Measurements from ENCODE around the gene C5AR2.
"Not testable (repeated sequence)": the region's sequence is repeated elsewhere in the genome, so short reads cannot be mapped to it uniquely, and the experiment has no call there.

Gene C5AR2

DNA sequence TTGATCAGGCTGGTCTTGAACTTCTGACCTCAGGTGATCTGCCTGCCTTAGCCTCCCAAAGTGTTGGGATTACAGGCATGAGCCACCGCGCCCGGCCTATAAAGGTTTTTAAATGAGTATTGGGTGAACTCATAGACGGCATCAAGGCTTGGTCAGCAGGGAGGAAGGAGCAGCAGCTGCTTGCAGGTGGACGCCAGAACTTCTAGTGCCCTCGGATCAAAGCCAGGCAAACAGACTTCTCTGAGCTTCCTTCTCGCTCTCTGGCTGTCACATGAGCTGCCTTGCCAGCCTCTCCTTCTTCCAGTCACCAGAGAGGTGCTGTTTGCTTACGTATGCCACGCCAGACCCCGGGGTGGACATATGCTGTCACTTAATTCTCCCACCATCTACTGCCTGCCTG is 33.5 kb downstream of the C5AR2 start:
- not testable (repeated sequence) for DNase-seq

DNA sequence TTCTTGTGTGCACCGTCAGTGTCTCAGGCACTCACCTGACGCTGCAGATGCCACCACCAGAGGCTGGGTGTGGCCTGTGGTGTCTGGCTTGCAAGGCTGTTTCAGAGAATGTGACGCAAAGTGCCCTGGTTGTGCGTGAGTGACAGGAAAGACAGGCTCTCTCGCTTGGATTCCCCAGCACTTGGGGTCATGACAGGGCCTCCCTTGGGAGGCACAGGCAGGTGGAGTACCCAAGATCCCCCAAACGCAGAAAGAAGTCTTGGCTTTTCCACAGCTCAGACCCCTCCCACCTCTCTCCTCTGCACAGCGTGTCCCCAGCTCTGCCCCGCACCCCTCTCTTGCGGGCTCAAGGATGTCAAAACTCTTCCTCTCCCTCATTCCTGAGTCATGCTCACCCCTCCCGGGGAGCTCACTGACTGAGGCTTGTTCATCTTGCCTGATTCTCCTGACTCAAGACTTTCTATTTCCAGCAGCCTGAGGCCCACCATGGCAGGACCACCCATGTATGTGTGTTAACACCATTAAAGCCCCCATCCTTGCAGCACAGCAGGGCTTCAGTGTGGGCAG is 38.2 kb downstream of the C5AR2 start:
- DNase-seq, result no peak

DNA sequence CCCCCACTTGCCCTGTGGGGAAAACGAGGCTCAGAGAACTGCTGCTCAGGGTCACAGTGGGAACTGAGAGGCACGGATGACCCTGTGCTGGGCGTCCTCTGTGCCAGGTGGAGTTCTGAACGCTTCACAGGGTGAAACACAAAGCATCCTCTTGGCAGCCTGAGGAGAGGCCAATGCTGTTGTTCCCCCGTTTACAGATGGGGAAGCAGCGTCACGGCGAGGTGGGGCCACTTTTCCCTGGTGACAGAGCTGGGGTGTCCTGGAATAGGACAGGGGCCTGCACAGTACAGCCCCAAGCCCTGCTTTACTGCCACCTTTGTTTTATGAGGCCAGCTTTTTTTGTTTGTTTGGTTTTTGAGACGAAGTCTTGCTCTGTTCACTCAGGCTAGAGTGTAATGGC is 39.3 kb downstream of the C5AR2 start:
- no peak for DNase-seq

DNA sequence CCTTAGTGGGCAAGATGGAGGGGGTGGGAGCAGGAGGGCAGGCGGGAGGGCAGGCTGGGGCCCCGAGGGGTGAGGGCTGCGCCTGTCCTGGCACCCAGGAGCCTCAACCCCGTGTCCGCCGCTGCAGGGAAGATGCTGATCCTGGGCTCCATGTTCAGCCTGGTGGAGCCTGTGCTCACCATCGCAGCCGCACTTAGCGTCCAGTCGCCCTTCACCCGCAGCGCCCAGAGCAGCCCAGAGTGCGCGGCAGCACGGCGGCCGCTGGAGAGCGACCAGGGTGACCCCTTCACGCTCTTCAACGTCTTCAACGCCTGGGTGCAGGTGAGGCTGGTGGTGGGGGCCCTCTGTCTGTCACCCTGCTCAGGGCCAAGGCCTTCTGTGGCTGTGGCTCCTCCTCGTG is 40.6 kb downstream of the C5AR2 start:
- DNase-seq, result no peak

DNA sequence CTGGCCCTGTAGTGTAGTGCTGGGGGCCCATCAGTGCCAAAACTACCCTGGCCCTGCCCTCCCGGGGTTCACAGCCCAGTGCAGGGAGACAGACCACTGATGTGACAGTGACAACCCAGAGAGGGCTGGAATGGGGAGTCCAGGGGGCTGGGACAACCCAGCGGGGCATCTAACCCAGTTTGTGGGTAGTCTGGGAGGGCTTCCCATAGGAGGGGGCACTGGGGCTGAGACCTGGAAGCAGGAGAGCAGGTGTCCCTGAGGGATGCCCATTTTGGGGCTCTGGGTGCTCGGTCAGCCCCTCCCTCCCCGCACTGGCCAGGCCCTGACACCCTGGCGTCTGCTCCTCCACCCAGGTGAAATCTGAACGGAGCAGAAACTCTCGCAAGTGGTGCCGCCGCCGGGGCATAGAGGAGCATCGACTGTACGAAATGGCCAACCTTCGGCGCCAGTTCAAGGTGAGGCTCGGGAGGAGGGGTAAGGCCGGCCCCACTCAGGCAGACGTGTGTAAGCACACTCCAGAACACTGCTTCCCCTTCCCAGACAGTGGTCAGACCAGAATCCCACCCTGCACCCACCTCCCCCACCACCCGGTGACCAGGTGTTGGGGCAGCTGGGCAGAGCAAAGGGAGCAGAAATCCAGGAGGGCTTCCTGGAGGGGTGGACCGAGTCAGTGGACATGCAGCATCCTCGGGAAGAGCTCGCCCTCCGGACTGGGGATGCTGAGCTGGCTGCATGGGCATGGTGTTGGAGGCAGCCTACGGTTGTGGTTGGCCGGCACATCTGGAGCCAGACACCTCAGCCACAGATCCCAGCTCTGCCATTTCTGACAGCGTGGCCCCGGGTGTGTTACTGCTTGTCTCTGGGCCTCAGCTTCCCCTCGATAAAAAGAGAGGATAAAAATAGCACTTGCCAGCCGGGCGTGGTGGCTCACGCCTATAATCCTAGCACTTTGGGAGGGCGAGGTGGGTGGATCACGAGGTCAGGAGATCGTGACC is 41.6 kb downstream of the C5AR2 start:
- DNase-seq, result no peak

DNA sequence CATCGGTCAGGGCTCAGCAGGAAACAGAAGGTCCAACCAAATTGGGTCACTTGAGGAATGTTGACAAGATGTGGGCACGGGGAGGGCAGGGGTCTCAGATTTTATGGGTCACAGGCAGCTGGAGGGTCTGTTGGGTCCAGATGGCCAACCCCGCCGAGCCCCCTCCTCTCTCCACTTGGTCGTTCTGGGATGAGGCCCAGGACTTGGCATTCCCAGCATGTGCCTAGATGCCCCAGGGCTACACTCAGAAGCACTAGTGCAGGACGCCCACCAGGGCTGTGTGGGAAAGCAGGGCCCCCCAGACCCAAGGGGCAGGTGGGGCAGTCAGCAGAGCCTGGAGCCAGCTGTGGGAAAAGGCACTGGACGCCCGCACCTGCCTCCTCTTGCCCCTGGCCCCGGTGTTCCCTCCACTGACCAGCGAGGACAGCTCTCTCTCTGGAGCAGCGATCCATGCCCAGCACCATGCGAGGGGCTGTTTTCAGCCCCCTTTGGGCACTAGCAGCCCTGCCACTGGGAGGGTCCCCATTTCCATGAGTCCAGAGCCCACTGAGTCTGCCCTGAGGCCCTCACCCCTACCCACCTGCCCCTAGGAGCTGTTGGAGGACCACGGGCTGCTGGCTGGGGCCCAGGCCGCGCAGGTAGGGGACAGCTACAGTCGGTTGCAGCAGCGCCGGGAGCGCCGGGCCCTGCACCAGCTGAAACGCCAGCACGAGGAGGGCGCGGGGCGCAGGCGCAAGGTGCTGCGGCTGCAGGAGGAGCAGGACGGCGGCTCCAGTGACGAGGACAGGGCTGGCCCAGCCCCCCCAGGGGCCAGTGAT is 43.1 kb downstream of the C5AR2 start:
- no peak for DNase-seq

DNA sequence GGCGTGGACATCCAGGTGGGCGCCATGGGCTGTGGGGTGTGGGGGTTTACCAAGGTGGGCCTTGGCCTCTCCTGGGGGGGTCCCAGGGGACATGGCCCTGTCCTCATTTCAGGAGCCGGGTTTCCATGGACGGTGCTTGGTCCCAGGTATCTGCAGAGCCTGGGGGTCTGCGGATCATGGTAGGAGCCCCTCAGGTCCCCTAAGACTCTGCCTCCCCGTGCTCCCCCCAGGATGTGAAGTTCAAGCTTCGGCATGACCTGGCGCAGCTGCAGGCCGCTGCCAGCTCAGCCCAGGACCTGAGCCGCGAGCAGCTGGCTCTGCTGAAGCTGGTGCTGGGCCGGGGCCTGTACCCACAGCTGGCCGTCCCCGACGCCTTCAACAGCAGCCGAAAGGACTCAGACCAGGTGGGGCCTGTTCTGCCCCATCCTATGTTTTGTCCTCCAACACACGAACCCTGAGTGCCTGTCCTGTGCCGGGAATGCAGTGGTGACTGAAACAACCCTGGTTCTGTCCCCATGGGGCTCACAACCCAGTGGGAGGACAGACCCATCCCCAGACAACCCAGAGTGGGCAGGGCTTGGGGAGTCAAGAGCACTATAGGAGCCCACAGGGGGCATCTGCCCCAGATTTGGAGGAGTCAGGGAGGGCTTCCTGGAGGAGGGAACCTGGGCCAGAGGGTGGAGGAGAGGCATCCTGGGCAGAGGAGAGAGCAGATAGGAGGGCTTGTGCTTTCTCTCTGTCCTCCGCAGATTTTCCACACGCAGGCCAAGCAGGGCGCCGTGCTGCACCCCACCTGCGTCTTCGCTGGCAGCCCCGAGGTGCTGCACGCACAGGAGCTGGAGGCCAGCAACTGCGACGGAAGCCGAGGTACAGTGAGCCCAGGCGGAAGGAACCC is 44.0 kb downstream of the C5AR2 start:
- no peak for DNase-seq

DNA sequence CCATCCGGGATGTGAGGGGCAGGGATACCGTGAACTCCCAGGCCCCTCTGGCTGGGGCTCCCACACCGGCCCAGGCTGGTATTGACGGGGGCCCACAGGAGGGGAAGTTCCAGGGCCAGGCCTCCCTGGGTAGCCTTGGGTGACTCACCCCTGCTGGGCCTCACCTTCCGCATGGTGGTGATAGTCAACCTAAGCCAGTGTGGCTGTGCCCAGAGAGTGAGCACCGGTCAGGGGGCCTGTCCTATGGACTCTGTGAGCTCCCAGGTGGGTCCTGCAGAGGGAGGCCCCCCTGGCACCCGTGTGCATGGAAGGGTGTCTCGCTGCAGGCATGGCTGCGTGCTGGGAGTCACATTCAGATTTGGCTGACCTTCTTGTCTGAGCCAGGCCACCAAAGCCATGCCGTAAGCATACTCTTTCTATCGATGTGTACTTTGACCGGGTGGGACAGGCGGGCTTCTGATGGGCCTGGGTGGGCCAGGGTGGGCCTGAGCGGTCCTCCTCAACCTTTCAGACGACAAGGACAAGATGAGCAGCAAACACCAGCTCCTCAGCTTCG is 44.7 kb downstream of the C5AR2 start:
- DNase-seq, result no peak

DNA sequence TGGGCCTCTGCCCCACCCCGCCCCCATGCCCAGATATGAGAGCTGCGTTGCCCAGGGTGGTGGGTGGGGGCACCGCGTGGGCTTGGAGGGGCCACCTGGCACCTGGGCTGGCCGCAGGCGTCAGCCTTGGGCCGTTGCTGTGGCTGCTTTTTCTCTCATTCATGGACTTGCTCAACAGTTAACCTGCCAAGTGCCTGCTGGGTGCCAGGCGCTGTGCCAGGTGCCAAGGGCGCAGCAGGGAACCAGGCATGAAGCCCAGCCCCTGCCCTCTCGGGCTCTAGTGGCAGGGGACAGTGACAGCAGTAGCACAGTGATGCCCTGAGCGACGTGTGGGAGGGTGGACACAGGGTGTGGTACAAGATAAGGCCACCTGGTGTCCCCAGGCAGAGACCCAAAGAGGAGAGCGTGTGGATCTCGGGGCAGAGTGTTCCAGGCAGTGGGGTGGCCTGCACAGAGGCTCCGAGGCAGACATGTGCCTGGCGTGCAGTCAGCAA is 45.3 kb downstream of the C5AR2 start:
- DNase-seq, result no peak

DNA sequence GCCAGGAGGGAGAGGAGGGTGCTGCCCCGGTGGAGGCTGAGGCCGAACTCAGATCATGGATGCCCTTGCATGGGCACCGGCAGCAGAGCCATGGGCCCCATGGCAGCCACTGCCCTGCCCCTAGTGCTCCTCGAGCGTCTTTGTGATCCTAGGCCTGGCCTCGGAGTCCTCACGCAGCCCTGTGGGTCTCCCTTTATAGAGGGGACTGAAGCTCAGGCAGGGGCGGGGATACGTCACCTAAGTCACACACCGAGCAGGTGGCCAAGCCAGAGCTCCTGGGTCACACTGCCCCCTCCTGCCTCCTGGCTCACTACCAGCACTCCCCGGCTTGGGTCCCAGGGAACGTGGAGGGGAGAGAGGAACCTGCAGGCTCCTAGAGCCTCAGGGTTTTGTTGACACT is 45.8 kb downstream of the C5AR2 start:
- no peak for DNase-seq

DNA sequence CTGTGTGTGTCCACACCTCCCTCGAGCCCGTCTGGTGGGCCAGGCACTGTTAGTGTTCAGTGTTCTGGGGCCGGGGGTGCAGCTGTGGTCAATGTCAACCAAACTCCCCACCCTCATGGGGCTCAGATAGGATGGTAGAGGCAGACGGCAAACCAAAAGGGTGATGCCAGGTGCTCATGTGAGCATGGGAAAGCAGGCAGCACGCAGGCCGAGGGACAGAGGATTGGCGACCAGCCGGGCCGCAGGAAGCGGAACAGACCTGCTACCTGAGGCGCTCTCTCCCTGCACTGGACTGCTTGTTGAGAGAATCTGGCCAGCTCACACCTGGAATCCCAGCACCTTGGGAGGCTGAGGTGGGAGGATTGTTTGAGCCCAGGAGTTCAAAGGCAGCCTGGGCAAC is 46.3 kb downstream of the C5AR2 start:
- no peak for DNase-seq

DNA sequence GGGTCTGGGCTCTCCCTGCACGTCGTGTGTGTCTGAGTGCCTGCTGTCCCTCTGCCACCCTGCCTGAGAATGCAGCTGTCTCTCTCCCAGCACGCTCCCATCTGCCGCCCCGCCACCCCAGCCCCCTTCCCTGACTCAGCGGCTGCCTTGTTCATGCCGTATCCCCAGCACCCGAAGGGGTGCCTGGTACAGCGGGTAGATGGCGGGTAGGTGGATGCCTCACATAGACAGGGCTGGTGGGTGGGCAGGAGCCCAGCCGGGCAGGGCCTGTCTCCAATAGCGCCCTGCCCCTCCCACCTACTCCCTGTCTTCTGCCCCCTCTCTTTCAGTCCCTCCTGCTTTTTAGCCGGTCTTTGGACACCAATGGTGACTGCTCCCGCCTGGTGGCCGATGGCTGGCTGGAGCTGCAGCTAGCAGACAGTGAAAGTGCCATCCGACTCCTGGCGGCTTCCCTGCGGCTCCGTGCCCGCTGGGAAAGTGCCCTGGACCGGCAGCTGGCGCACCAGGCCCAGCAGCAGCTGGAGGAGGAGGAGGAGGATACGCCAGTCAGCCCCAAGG is 47.5 kb downstream of the C5AR2 start:
- no peak for DNase-seq

DNA sequence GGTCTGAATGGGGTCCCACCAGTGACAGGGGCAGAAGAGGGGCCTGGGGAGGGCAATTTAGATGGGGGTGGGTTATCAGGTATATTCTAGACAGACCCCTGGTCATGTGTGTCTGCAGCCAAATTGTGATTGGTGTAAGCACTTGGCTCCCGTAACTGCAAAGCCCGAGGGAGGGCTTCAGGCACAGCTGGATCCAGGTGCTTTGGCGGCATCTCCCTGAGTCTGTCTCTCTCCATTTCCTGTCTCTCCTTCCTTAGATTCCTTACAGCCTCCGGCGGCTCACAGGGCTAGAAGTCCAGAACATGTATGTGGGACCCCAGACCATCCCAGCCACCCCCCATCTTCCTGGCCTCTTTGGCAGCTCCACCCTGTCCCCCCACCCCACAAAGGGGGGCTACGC is 48.6 kb downstream of the C5AR2 start:
- DNase-seq, result no peak

DNA sequence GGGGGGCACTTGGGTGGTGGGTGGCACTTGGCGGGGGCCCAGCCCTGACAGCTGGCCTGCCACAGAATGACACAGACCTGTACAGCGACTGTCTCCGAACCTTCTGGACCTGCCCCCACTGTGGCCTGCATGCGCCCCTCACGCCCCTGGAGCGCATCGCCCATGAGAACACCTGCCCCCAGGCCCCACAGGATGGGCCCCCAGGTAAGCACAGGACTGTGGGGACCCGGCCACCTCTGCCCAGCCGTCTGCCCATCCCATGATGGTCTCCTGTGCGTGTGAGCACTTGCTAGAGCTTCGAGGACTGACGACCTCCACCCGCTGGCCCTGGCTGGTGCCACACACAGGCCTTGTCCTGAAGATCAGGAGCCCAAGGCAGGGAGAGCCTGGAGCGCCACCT is 49.1 kb downstream of the C5AR2 start:
- DNase-seq, result no peak

DNA sequence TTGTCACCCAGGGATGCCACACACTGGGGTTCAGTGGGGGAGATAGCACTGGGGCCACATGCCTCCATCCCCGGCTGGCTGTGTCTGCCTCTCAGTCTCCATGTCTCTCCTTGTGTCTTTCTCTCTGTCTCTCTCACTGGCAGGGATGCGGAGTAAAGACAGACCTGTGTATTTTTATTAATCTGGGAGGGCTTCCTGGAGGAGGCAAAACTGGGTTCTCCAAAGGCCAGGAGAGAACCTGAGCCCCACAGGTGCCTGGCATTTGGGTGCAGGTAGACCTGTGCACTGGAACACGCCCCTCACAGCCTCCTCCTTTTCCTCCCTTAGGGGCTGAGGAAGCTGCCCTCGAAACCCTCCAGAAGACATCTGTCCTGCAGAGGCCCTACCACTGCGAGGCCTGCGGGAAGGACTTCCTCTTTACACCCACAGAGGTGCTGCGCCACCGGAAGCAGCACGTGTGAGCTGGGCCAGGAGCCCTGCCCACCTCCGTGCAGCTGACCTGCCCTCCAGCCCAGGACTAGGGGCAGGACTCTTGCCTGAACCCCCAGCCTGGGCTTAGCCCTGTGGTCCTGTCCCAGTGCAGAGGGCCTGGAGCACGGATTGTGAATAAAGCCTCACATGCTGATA is 49.8 kb downstream of the C5AR2 start:
- DNase-seq, result no peak

DNA sequence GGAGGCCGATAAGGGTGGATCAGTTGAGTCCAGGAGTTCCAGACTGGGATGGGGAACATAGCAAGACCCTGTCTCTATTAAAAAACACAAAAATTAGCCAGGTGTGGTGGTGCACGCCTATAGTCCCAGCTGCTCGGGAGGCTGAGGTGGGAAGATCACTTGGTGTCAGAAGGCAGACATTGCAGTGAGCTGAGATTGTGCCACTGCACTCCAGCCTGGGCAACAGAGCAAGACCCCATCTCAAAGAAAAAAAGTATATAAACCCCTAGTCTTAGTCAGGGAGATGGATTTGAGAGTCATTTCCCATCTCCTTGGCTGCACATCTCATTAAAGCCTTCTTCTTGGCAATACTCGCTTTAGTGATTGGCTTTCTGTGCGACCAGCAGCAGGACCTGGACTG is 51.9 kb downstream of the C5AR2 start:
- DNase-seq, result not testable (repeated sequence)

DNA sequence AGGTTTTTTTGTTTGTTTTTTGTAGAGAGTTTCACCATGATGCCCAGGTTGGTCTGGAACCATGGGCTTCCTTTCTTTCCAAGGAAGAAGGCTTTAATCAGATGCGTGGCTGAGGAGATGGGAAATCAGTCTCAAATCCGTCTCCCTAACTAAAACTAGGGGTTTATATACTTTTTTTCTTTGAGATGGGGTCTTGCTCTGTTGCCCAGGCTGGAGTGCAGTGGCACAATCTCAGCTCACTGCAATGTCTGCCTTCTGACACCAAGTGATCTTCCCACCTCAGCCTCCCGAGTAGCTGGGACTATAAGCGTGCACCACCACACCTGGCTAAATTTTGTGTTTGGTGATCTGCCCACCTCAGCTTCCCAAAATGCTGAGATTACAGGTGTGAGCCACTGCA is 52.6 kb downstream of the C5AR2 start:
- not testable (repeated sequence) for DNase-seq

DNA sequence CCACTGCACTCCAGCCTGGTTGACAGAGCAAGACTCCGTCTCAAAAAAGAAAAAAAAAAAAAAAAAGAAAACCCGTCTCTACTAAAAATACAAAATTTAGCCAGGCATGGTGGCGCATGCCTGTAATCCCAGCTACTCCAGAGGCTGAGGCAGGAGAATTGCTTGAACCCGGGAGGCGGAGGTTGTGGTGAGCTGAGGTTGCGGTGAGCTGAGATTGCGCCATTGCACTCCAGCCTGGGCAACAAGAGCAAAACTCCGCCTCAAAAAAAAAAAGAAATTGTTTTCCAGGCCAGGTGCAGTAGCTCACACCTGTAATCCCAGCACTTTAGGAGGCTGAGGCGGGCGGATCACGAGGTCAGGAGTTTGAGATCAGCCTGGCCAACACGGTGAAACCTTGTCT is 54.6 kb downstream of the C5AR2 start:
- DNase-seq, result not testable (repeated sequence)

DNA sequence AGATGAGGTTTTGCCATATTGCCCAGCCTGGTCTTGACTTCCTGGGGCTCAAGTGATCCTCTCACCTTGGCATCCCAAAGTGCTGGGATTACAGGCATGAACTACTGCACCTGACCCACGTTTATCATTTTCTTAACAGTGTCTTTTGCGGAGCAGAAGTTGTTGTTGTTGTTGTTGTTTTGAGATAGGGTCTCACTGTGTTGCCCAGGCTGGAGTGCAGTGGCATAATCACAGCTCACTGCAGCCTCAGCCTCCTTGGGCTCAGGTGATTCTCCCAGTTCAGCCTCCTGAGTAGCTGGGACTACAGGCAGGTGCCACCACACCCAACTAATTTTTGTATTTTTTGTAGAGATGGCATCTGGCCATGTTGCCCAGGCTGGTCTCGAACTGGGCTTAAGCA is 55.6 kb downstream of the C5AR2 start:
- not testable (repeated sequence) for DNase-seq

DNA sequence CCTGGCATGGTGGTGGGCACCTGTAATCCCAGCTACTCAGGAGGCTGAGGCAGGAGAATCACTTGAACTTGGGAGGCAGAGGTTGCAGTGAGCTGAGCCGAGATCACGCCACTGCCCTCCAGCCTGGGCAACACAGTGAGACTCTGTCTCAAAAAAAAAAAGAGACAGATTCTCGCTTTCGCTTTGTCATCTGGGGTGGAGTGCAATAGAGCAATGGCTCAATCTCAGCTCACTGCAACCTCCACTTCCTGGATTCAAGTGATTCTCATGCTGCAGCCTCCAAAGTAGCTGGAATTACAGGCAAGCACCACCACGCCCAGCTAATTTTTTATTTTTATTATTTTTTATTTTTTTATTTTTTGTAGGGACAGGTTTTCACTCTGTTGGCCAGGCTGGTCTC is 56.7 kb downstream of the C5AR2 start:
- DNase-seq, result not testable (repeated sequence)

DNA sequence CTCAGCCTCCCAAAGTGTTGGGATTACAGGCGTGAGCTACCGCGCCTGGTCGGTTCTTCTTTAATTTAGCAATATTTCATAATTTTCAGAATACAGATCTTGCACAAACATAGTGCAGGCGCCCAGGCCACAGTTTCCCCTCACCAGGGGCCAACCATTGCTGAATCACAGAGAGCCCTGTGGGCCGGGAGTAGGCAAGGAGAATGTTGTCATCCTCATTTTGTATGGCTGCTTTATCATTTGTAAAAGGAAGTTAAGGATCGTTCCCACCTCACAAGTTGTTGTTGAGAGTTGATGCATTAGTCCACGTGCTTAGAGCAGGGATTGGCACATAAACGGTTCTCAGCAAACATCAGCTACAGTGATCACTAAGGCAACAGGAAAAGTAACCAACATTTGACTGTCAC is 57.2 kb downstream of the C5AR2 start:
- DNase-seq, result no peak
